ENCODE results near the gene ORM1.

ORM1 gene

GRCh38 chr9:114346146-114346545 is 23.2 kb downstream of the ORM1 start:
- DNase-seq = no peak
- TF ChIP-seq CTCF (IDR thresholded peaks at IDR 0.05) = no peak
- Histone ChIP-seq H3K9me3 (no peaks in the 10 kb centered on the region), H3K27ac (no peak overlapping the region), H3K4me3 (no peak overlapping the region), H3K4me1 (peaks cover 0 to 29% (median 19%) of the 10 kb centered on the region in 4 donors), H3K36me3 (peaks cover 86 to 100% (median 92%) of the 10 kb centered on the region in 3 donors), H3K27me3 (no peaks in the 10 kb centered on the region)
- intact Hi-C loops (cut with DNase I; ENCODE audit: low total_unique reads) = no loop called here

- Histone ChIP-seq H3K36me3 (peaks cover 70 to 98% (median 89%) of the 10 kb centered on the region in 3 donors), H3K9me3 (no peaks in the 10 kb centered on the region), H3K4me3 (no peak overlapping the region), H3K27me3 (no peaks in the 10 kb centered on the region), H3K4me1 (peaks cover 0 to 37% (median 19%) of the 10 kb centered on the region in 4 donors), H3K27ac (peak overlapping the region in 1 of 2 donors; percentile 79)
- no peak for TF ChIP-seq CTCF (IDR thresholded peaks at IDR 0.05)
- intact Hi-C loops (cut with DNase I; ENCODE audit: low total_unique reads) = loop anchor here (2.0 kb wide), 1 partner anchor 39 kb away; the partner anchor contains the start of gene AKNA
- DNase-seq = no peak
Measured at GRCh38 chr9:114347675-114348074, 24.8 kb downstream of the ORM1 start.

- H3K36me3 ChIP-seq = peaks cover 66 to 98% (median 89%) of the 10 kb centered on the region in 3 donors
- no peaks in the 10 kb centered on the region for H3K27me3 ChIP-seq
- intact Hi-C loops (cut with DNase I; ENCODE audit: low total_unique reads) = loop anchor here (2.0 kb wide), 1 partner anchor 38 kb away; the partner anchor contains the start of gene AKNA
- no peak for TF ChIP-seq CTCF (IDR thresholded peaks at IDR 0.05)
- no peaks in the 10 kb centered on the region for H3K9me3 ChIP-seq
- H3K4me3 ChIP-seq = no peak overlapping the region
- no peak for DNase-seq
- H3K4me1 ChIP-seq = peaks cover 0 to 38% (median 19%) of the 10 kb centered on the region in 4 donors
- H3K27ac ChIP-seq = peak overlapping the region; percentile 72 to 79
Measured at GRCh38 chr9:114348261-114348905, 25.5 kb downstream of the ORM1 start.

GRCh38 chr9:114348906-114349482 is 26.1 kb downstream of the ORM1 start:
- peaks cover 65 to 98% (median 89%) of the 10 kb centered on the region in 3 donors for H3K36me3 ChIP-seq
- TF ChIP-seq CTCF (IDR thresholded peaks at IDR 0.05) = no peak
- H3K27ac ChIP-seq = peak overlapping the region; percentile 72 to 79
- H3K27me3 ChIP-seq = no peaks in the 10 kb centered on the region
- H3K4me3 ChIP-seq = no peak overlapping the region
- intact Hi-C loops (cut with DNase I; ENCODE audit: low total_unique reads) = loop anchor here (2.0 kb wide), 1 partner anchor 38 kb away; the partner anchor contains the start of gene AKNA
- DNase-seq = peak; percentile 92 to 97
- no peaks in the 10 kb centered on the region for H3K9me3 ChIP-seq
- peaks cover 0 to 38% (median 19%) of the 10 kb centered on the region in 4 donors for H3K4me1 ChIP-seq

- peaks cover 0 to 38% (median 19%) of the 10 kb centered on the region in 4 donors for H3K4me1 ChIP-seq
- peak in 1 of 2 donors; percentile 59 for DNase-seq
- intact Hi-C loops (cut with DNase I; ENCODE audit: low total_unique reads) = loop anchor here (2.0 kb wide), 1 partner anchor 37 kb away; the partner anchor contains the start of gene AKNA
- H3K9me3 ChIP-seq = no peaks in the 10 kb centered on the region
- peaks cover 58 to 97% (median 90%) of the 10 kb centered on the region in 3 donors for H3K36me3 ChIP-seq
- peak overlapping the region; percentile 72 to 79 for H3K27ac ChIP-seq
- no peak for TF ChIP-seq CTCF (IDR thresholded peaks at IDR 0.05)
- H3K4me3 ChIP-seq = no peak overlapping the region
- no peaks in the 10 kb centered on the region for H3K27me3 ChIP-seq
Measured at GRCh38 chr9:114349713-114350480, 27.0 kb downstream of the ORM1 start.

All from tibial artery (tissue), 4 donors.